Epidermal melanocyte (primary cell): ENCODE results near the gene GFM2.
"Not testable (repeated sequence)": the region's sequence is repeated elsewhere in the genome, so short reads cannot be mapped to it uniquely, and the experiment has no call there.

Experiments used
- DNase-seq: peaks from one replicate; pipeline ENCODE4 v3.0.0; 2011; ENCODE audit warnings: low spot score; ENCODE audit not compliant: insufficient read length

Gene GFM2, protein sequence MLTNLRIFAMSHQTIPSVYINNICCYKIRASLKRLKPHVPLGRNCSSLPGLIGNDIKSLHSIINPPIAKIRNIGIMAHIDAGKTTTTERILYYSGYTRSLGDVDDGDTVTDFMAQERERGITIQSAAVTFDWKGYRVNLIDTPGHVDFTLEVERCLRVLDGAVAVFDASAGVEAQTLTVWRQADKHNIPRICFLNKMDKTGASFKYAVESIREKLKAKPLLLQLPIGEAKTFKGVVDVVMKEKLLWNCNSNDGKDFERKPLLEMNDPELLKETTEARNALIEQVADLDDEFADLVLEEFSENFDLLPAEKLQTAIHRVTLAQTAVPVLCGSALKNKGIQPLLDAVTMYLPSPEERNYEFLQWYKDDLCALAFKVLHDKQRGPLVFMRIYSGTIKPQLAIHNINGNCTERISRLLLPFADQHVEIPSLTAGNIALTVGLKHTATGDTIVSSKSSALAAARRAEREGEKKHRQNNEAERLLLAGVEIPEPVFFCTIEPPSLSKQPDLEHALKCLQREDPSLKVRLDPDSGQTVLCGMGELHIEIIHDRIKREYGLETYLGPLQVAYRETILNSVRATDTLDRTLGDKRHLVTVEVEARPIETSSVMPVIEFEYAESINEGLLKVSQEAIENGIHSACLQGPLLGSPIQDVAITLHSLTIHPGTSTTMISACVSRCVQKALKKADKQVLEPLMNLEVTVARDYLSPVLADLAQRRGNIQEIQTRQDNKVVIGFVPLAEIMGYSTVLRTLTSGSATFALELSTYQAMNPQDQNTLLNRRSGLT

DNA sequence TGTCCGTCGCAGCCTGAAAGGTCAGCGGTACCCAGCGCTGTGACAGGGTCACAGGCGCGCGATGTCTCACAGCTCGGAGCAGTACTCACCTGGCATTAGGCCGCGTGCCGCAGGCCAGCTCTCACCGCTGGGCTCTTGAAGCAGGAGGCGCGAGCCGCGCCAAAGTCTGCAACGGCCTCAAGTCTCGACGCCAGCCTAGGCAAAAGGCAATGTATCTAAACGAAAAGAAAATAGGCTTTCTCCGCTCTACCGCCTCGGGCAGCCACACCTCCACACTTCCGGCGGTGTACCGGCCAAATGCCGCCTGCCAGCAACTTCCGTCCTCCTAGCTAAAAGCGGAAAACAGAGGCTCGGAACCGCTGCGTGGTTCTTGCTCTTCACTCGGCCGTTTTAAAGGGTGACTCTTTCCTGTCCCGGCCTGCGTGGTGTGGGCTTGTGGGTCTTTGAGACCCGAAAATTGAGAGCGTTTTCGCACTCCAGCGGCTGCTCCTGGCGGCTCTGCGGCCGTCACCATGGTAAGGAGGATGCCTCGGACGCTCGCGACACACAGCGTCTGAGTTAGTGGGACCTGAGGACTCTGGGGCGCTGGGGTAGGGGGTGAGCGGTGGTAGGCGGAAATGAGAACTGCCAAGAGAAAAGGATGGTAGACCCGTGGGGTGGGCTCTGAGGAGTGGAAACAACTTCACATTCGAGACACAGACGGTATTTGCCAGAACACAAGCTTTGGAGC, at the start of gene GFM2, which contains the start of gene NSA2:
TSS of gene GFM2 (minus strand) at position 269 of the 730 bp plus-strand sequence. CDS start 3,375 bp downstream, outside the sequence.
TSS of gene NSA2 (plus strand) at position 401 of the 730 bp plus-strand sequence. CDS start at position 513, 112 bp downstream.
- DNase-seq = peak; percentile 50

DNA sequence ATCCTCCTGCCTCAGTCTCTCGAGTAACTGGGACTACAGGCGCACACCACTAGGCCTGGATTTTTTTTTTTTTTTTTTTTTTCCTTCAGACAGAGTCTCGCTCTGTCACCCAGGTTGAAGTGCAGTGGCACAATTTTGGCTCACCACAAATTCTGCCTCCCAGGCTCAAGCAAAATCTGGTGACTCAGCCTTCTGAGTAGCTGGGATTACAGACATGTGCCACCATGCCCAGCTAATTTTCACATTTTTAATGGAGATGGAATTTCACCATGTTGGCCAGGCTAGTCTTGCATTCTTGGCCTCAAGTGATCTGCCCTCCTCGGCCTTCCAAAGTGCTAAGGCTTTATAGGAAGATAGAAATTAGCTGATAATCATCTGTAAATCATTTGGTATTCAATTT, 44.0 kb upstream of the GFM2 start:
- DNase-seq = no peak

DNA sequence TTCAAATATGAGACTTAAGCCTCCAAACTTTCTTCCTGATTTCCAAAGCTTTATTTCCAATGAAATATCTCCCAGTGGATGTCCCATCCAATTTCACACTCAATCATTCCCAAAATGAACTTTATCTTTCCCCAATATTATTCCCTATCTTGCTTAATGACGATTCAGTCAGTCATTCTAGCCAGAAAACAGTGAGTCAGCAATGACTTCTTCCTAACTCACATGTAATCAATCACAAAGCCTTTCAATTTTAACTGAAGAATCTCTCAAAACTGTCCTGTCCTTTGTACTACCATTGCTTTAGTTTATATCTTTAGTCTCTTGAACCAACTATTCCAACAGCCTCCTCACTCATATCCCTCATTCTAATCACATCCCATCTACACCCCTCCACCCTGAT, 35.0 kb upstream of the GFM2 start:
- DNase-seq = no peak

DNA sequence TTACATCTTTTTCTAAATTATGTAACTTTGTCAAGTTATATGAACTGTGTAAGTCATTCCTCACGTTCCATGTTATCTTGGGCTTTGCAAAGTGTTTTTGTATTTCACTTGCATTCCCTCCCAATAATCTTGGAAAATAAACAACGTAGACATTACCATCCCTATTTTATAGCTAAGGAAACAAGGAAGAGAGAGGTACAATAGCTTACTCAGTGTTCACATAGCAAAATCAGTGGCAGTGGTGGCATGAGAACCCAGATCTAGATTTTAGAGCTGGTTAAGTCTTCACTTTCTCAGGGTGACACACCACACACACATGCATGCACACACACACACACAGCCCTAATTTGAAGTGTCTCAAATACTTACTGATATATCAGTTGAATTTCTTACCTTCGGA, 34.3 kb upstream of the GFM2 start:
- DNase-seq = no peak

DNA sequence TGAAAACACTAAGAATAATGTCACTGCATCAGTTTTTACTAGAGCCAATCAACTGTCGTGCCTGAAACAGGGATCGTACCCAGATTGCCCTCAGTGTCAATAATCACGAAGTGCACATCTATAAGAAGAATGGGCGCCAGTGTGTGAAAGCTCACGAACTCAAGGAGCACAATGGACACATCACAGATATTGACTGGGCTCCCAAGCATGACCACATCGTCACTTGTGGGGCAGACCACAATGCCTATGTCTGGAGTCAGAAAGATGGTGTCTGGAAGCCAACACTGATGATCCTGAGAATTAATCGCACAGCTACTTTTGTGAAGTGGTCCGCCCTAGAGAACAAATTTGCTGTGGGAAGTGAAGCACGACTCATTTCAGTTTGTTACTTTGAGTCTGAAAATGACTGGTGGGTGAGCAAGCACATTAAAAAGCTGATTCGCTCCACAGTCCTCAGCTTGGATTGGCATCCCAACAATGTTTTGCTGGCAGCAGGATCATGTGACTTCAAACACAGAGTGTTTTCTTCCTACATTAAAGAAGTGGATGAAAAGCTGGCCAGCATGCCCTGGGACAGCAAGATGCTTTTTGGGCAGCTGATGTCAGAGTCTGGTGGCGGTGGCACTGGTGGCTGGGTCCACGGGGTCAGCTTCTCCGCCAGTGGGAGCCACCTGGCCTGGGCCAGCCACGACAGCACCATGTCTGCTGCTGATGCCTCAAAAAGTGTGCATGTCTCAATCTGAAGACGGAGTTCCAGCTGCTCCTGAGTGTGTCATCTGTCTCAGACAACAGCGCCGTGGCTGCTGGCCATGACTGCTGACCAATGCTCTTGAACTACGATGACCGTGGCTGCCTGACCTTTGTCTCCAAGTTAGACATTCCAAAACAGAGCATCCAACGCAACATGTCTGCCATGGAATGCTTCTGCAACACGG, 32.3 kb upstream of the GFM2 start:
- DNase-seq = no peak

DNA sequence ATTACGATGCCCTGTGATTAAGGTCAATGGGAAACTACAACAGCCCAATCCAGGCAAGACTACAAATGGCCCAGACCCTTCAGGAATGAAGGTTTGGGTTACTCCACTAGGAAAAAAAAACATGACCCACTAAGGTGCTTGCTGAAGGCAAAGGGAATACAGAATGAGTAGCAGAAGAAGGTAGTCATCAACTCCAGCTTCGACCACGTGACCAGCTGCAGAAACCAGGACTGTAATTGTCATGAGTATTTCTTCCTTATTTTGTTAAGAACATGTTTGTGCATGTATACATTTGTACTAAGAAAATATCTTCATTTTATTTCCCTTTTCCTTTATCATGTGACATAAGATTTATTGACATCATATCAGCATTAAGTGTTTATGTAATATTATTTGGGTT, 24.8 kb upstream of the GFM2 start:
- DNase-seq = not testable (repeated sequence)

DNA sequence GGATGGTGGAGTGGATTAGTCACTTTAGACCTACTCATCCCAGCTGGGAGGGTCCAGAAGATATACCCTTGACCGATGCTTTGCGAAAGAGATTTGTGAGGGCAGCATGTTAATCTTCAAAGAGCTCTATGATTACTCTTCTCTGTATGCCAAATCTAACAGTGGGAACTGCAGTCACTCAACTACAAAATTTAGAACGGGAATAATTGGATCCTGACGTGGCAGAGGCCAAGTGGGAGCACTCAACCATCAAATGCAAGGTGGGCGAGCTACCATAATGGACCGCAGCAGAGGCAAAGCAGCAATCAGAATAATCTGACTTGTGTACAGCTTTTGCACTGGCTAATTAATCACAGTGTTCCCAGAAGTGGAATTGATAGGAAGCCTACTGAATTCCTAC, 20.5 kb upstream of the GFM2 start:
- no peak for DNase-seq

DNA sequence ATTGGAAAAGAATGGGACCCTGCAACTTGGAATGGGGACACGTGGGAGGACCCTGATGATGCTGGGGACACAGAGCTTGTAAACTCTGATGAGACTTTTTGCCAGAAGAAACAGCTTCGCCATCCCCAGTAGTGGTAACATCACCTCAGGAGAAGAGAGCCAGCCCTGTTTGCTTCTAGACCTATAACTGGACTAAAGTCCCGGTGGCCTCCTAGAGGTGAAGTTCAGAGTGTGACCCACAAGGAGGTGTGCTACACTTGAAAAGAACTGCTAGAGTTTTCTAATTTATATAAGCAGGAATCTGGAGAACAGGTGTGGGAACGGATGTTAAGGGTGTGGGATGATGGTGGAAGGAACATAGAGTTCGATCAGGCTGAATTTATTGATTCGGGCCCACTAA, 19.9 kb upstream of the GFM2 start:
- no peak for DNase-seq

DNA sequence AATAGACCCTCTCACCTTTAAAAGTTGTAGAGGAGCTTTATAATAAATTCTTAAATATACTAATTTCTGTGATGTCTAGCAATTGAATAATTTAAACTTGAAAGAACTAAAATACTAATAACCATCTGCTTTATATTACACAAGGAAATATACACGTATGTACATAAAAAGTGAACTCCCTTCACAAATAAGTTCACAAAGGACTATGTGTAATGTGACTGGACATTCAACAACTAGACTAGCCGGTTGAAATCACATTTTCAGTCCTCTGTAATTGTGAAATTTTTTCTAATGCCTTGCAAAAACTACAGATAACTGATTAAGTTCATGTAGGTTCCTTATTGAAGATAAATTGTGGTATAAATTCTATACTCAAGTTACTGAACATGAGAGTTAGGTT, 11.7 kb upstream of the GFM2 start:
- DNase-seq = no peak

DNA sequence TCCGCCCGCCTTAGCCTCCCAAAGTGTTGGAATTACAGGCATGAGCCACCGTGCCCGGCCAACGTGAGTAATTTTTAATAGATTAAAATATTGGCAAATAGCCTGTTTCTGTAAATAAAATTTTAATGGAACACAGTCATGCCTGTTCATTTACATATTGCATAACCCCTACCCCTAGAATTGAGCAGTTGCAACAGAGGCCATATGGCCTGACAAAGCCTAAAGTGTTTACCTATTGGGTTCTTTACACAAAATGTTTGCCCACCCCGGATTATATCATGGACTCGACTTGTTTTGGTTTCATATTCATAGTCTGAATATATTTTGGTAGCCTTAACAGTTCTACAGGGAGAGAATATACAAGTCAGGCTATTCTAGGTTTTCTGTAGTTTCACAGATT, 5.4 kb upstream of the GFM2 start:
- no peak for DNase-seq

DNA sequence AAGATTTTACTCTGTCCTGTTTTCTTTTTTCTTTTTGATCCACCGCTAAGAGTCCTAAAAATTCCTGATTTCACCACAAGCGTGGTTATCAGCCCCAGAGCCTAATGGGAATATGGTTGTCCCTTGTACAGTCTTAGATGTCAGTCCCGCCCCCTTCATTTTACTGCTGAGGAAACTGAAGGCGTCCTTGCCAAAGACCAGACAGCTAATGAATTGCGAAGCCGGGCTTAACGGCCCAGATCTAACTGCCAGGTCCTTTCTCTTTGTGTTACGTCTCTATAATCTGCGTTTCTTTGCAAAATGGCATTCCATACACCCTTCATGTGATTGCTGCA, 629 bp upstream of the GFM2 start:
- peak; percentile 21 for DNase-seq

DNA sequence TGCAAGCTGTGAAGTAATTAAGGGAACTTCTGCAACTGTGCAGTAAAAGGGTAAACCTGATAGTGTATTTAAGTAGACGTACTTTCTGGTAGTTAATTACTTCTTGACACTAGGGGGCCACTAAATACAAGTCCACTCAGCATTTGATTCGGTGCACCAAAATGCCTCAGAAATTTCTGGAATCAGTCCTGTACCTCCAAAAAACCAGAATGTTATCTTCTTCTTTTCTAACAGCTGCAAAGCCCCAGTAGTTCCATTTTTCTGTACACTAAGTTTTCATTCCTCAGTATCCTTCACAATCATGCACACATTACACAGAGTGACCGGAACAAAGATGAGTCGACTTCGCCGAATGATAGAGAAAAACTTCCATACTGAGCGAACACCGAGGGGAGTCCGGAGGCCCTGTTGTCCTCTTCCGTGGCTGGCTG, 484 bp downstream of the GFM2 start:
- DNase-seq = peak; percentile 15

DNA sequence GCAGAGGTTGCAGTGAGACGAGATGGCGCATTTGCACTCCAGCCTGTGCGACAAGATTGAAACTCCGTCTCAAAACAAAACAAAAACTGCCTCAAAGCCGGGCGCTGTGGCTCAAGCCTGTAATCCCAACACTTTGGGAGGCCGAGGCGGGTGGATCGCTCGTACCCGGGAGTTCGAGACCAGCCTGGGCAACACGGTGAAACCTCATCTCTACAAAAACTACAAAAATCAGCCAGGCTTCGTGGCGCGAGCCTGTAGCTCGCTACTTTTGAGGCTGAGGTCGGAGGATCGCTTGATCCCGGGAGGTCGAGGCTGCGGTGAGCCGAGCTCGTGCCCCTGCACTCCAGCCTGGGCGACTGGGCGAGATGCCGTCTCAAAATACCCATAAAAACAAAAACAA, 988 bp downstream of the GFM2 start:
- DNase-seq = no peak

DNA sequence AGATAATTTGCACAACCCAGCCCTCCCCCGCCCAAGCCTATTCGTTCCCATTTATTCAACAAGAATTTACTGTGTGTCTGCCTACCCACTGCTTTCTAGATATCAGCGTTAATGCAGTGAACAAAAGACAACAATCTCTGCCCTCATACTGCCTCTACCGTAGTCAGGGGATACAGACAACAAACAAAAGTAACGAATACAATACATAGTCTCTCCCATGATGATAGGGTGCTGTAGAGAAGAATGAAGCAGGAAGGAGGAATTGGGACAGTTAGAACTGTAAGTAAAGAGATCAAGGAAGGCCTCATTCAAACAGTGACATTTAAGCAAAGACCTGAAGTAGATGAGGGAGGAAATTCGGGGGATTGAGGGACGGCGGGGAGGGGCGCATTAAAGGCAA, 1.7 kb downstream of the GFM2 start:
- DNase-seq = no peak

DNA sequence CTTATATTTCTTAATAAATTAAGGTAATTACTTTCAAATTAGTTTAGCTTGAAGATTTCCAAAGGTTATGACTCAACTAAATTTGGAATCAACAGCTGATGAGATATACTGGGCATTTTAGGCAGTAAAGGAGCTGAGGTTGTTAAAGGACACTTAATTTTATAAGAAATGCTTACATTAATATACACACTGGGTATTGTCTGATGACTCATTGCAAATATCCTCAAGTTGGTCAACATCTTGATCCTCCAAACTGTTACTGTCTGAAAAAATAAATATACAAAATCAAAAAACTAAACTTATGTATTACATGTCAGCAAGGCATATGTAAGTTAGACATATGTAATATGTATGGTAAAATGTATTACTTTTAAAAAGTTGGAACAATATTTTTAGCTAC, 3.4 kb downstream of the GFM2 start:
- DNase-seq = no peak

DNA sequence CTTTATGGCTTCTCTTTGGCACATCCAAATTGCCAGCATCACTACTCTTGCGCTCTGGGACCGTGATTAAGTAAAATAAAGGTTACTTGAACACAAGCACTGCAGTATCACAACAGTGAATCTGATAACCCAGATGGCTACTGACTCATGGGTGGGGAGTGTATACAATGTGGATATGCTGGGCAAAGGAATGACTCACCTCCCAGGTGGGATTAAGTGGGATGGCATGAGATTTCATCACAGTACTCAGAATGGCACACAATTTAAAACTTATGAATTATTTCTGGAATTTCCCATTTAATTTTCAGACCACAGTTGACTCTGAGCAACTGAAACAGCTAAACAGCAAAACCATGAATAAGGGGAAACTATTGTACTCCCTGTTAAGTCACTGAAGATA, 4.3 kb downstream of the GFM2 start:
- DNase-seq = no peak

DNA sequence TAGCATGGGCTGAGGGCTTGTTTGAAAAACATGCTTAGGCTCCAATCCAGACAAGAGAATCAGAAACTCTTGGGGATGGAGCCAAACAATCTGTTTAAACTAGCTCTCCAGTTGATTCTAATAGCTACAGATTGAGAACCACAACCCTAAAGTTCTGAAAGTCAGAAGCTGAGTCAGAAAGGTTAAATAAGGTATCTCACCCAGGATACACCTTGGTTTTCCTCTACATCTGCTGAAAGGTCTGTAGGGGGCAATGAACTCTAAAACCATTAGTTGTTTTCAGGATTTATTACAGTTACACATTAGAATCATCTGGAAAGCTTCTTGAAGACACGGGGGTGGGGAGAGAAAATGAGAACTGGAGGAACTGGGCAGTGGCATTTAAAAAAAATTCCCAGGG, 5.7 kb downstream of the GFM2 start:
- DNase-seq = no peak

DNA sequence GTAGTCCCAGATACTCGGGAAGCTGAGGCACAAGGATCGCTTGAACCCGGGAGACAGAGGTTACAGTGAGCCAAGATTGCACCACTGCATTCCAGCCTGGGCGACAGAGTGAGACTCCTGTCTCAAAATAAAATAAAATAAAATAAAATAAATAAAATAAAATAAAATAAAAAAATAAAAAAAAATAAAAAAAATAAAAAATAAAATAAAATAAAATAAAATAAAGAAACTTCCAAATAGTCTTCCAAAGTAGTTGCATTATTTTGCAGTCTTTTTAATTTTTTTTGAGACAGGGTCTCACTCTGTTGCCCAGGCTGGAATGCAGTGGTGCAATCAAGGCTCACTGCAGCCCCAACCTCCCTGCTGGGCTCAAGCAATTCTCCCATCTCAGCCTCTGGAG, 18.2 kb downstream of the GFM2 start:
- DNase-seq = not testable (repeated sequence)

DNA sequence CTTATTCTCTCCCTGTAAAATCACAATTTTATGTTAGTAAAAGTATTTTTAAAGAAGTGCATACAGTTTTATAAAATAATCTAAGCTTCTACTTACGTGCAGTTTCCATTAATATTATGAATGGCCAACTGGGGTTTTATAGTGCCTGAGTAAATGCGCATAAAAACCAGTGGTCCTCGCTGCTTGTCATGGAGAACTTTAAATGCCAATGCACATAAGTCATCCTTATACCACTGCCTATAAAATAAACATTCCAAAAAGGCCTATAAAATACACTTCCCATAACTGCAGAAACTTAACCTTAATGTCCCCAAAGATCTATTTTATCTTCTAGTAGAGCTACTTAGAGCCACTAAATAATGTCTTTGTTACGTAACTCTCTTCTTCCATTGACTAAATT, 28.5 kb downstream of the GFM2 start:
- no peak for DNase-seq

DNA sequence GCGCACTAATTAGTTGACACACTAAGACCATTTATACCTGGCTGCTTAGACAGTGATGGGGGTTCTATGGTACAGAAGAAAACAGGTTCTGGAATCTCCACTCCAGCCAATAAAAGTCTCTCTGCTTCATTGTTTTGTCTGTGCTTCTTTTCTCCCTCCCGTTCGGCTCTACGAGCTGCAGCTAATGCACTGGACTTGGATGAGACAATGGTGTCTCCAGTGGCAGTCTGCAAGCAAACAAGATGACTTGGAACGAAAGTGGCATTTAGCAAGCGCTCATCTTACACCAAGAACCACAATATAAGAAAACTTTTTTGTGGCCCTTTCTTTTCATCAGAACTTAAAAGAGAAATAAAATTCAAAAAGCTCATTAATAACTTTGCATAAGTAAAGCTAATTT, 30.2 kb downstream of the GFM2 start:
- no peak for DNase-seq

DNA sequence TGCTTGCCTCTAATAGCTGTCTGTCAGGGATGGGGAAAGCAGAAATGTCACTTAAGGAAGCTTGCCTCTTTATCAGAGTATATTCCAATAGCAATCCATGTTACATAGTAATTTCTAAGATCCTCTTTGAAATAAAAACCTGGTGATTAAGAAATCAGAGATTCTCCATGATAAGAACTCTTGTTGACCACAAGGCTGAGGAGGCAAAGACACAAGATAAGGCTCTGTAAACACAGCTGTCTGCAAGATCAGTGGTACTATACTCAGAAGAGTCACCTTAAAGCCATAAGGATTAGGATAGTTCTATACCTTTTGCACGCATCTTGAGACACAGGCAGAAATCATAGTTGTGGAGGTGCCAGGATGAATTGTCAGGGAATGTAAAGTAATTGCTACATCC, 41.6 kb downstream of the GFM2 start:
- DNase-seq = no peak
